ENCODE measurements around the gene HMCN1.

DNA sequence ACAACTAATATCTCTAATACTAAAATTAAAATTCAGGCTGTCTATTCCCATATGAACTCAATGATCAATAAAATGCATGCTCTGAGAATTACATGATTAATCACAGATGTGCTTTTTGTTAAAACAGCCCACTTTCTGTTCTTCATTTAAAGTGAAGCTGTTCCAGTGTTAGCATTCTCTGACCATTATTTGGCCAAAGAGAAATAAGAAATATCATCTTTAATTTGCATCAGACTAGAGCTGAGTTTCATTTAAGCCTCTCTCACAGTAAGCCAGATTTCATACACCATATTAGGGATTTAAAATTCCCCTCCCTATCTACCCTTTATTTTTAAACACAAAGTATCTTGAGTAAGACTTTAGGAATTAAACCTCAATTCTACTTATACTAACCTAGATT lies 379.3 kb downstream of the HMCN1 start:
- TF ChIP-seq POLR2A (IDR thresholded peaks at IDR 0.05): no peak
- no peak for TF ChIP-seq POLR2AphosphoS5 (IDR thresholded peaks at IDR 0.05)
- TF ChIP-seq, protein P1, sequence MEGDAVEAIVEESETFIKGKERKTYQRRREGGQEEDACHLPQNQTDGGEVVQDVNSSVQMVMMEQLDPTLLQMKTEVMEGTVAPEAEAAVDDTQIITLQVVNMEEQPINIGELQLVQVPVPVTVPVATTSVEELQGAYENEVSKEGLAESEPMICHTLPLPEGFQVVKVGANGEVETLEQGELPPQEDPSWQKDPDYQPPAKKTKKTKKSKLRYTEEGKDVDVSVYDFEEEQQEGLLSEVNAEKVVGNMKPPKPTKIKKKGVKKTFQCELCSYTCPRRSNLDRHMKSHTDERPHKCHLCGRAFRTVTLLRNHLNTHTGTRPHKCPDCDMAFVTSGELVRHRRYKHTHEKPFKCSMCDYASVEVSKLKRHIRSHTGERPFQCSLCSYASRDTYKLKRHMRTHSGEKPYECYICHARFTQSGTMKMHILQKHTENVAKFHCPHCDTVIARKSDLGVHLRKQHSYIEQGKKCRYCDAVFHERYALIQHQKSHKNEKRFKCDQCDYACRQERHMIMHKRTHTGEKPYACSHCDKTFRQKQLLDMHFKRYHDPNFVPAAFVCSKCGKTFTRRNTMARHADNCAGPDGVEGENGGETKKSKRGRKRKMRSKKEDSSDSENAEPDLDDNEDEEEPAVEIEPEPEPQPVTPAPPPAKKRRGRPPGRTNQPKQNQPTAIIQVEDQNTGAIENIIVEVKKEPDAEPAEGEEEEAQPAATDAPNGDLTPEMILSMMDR (IDR thresholded peaks at IDR 0.05): no peak
